ENCODE measurements around the gene ST13. TPM values are rescaled to one million over a fixed set of nuclear protein-coding genes. Genes with fewer than 3 reads are reported as not detected.

Gene ST13
- total and polyA plus RNA-seq, 2 experiments from 2014 or later: 159 to 238 TPM

- TF ChIP-seq ZNF462 (CRISPR knock-in tag; IDR thresholded peaks at IDR 0.05) (no peak), JUNB (IDR thresholded peaks at IDR 0.05; ENCODE audit: unreplicated experiment) (no peak), STAT1 (IDR thresholded peaks at IDR 0.05; ENCODE audit: unreplicated experiment) (no peak), EZH2 (IDR thresholded peaks at IDR 0.05; ENCODE audit: low read depth, unreplicated experiment) (no peak), REST (IDR thresholded peaks at IDR 0.05; ENCODE audit: unreplicated experiment) (no peak)
These were observed 42.5 kb downstream of the ST13 start (continued) for GRCh38 chr22:40813912-40814315.
